GM12891 (cell line): ENCODE measurements around the gene PIP4K2A.
"Not testable (repeated sequence)": the region's sequence is repeated elsewhere in the genome, so short reads cannot be mapped to it uniquely, and the experiment has no call there.

ENCODE experiments used
- POLR2A ChIP-seq: IDR thresholded peaks from 2 replicates; pipeline ENCODE4 v1.6.1; 2011; ENCODE audit warnings: low read depth, low read length, control low read depth
- POLR2AphosphoS5 ChIP-seq: IDR thresholded peaks from 2 replicates; pipeline ENCODE4 v1.6.1; 2011; ENCODE audit warnings: low read depth, low read length, control low read depth

DNA sequence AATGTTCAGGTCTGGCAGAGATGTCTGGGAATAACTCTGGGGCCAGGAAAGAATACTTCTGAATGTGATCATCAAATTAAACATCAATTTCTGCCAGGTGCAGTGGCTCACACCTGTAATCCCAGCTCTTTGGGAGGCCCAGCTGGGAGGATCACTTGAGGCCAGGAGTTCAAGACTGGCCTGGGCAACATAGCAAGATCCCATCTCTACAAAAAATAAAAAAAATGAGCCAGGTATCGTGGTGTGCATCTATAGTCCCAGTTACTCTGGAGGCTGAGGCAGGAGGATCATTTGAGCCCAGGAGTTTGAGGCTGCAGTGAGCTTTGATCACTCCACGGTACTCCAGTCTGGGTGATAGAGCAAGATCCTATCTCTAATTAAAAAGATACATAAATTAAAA is 214.4 kb downstream of the PIP4K2A start:
- not testable (repeated sequence) for TF ChIP-seq POLR2AphosphoS5, POLR2A
